GM12878 (cell line): ENCODE results near the gene SLC44A3. TPM values are rescaled to one million over a fixed set of nuclear protein-coding genes. Genes with fewer than 3 reads are reported as not detected.

ENCODE experiments used
- ATAC-seq: fragments of 200-7000 bp; cut with Tn5 transposase; 3 replicates; pipeline ENCODE4 v1.9.1; 2020; ENCODE audit warnings: mild to moderate bottlenecking, moderate library complexity
- BruUV-seq: library from RNA; stranded (reverse); fragments of 400-500 nt; replicated peaks from 2 replicates; lab custom pipeline; 2021; lab: Mats Ljungman, UMichigan
- CTCF ChIA-PET: fragments of 300-600 bp; sonication (Branson Sonifier 250); formaldehyde crosslinking; extraction: SDS; loops from one replicate; lab custom pipeline; 2021; ENCODE audit warnings: inconsistent platforms; lab: Yijun Ruan, JAX
- POLR2A ChIA-PET: fragments of 350-600 bp; formaldehyde crosslinking; extraction: SDS; loops from one replicate; lab custom pipeline; 2021; ENCODE audit warnings: inconsistent platforms; lab: Charles Lee
- RAD21 ChIA-PET: fragments of 300-600 bp; sonication (Branson Sonifier 250); formaldehyde crosslinking; loops from one replicate; lab custom pipeline; 2023; ENCODE audit warnings: antibody characterized with exemption; ENCODE audit not compliant: unreplicated experiment; lab: Charles Lee
- SMC1A ChIA-PET: fragments of 300-600 bp; sonication (Branson Sonifier 250); formaldehyde crosslinking; loops from one replicate; lab custom pipeline; 2023; ENCODE audit not compliant: unreplicated experiment, uncharacterized antibody; lab: Charles Lee
- DNase-seq: peaks from one replicate; pipeline ENCODE4 v3.0.0-alpha.2; 2011; ENCODE audit warnings: low read depth, low spot score
- FAIRE-seq: peaks from 3 replicates; lab custom pipeline; 2011; peaks lifted over from hg19 to GRCh38; lab: Jason Lieb, UNC
- H2AFZ ChIP-seq: 2 replicates; pipeline ENCODE4 v1.6.0; 2011; ENCODE audit warnings: low read depth, low read length, control low read depth; ENCODE audit not compliant: control insufficient read depth
- H3K27ac ChIP-seq: 2 replicates; pipeline ENCODE4 v1.5.1; 2011; ENCODE audit warnings: control low read depth; ENCODE audit not compliant: control insufficient read depth, insufficient read depth
- H3K27me3 ChIP-seq, 2 experiments: replicated peaks in 1 of 2; 2 replicates each; pipeline versions ENCODE4 v1.6.0 to v1.6.1; 2011; ENCODE audit warnings: low read length in 1 of 2; ENCODE audit not compliant: control insufficient read depth in 2 of 2, insufficient read depth in 2 of 2
- H3K36me3 ChIP-seq, 2 experiments: 2 replicates each; pipeline ENCODE4 v1.5.1; 2011; ENCODE audit warnings: low read length in 1 of 2; ENCODE audit not compliant: control insufficient read depth in 2 of 2, insufficient read depth in 2 of 2
- H3K4me1 ChIP-seq: 2 replicates; pipeline ENCODE4 v1.6.1; 2011; ENCODE audit warnings: mild to moderate bottlenecking, low read length, moderate library complexity, mixed read lengths; ENCODE audit not compliant: control insufficient read depth, insufficient read depth
- H3K4me2 ChIP-seq: 2 replicates; pipeline ENCODE4 v1.6.0; 2011; ENCODE audit warnings: control low read depth; ENCODE audit not compliant: control insufficient read depth, insufficient read depth
- H3K4me3 ChIP-seq: fragments of 200-600 bp; sonication (generic); 2 replicates; pipeline ENCODE4 v1.5.1; 2016
- H3K79me2 ChIP-seq: 2 replicates; pipeline ENCODE4 v1.6.0; 2011; ENCODE audit warnings: low read length; ENCODE audit not compliant: control insufficient read depth, insufficient read depth
- H3K9ac ChIP-seq: 2 replicates; pipeline ENCODE4 v1.8.0; 2011; ENCODE audit warnings: low read length, control low read depth, mixed read lengths; ENCODE audit not compliant: control insufficient read depth, insufficient read depth
- H3K9me3 ChIP-seq: replicated peaks from 3 replicates; pipeline ENCODE4 v1.5.1; 2011; ENCODE audit warnings: mild to moderate bottlenecking, low read length; ENCODE audit not compliant: control insufficient read depth, insufficient read depth
- H4K20me1 ChIP-seq: 2 replicates; pipeline ENCODE4 v1.6.0; 2011; ENCODE audit not compliant: control insufficient read depth, insufficient read depth
- ETV6 ChIP-seq, 2 experiments: fragments of 450-650 bp in 1 of 2; IDR thresholded peaks in 1 of 2; conservative IDR thresholded peaks in 1 of 2; 2 replicates each; pipeline ENCODE4 v1.6.1; 2014; ENCODE audit warnings: antibody characterized with exemption in 1 of 2, borderline replicate concordance in 1 of 2, low read depth in 1 of 2, mild to moderate bottlenecking in 1 of 2, moderate library complexity in 1 of 2
- GATAD2B ChIP-seq: fragments of 450-650 bp; conservative IDR thresholded peaks from 2 replicates; pipeline ENCODE4 v1.6.1; 2017; ENCODE audit warnings: low read depth, mild to moderate bottlenecking, moderate library complexity
- HCFC1 ChIP-seq: fragments of 150-350 bp; IDR thresholded peaks from 2 replicates; pipeline ENCODE4 v1.6.1; 2014; ENCODE audit warnings: low read length
- JUNB ChIP-seq: IDR thresholded peaks from 2 replicates; pipeline ENCODE4 v1.6.1; 2016; ENCODE audit warnings: antibody characterized with exemption, mild to moderate bottlenecking
- LARP7 ChIP-seq: fragments of 450-650 bp; IDR thresholded peaks from 2 replicates; pipeline ENCODE4 v1.6.1; 2017; ENCODE audit warnings: mild to moderate bottlenecking
- MEF2A ChIP-seq: IDR thresholded peaks from 2 replicates; pipeline ENCODE4 v1.6.1; 2011; ENCODE audit warnings: low read depth, mild to moderate bottlenecking, low read length, moderate library complexity; ENCODE audit not compliant: insufficient read depth
- NFIC ChIP-seq: IDR thresholded peaks from 2 replicates; pipeline ENCODE4 v1.6.1; 2012; ENCODE audit warnings: low read depth, mild to moderate bottlenecking, inconsistent platforms, low read length, moderate library complexity
- NR2F1 ChIP-seq: fragments of 450-650 bp; conservative IDR thresholded peaks from 2 replicates; pipeline ENCODE4 v1.6.1; 2017; ENCODE audit warnings: mild to moderate bottlenecking
- SIX5 ChIP-seq: IDR thresholded peaks from 2 replicates; pipeline ENCODE4 v1.6.1; 2011; ENCODE audit warnings: mild to moderate bottlenecking, low read depth, low read length, moderate library complexity; ENCODE audit not compliant: severe bottlenecking
- SMAD5 ChIP-seq: IDR thresholded peaks from 2 replicates; pipeline ENCODE4 v1.6.1; 2016; ENCODE audit warnings: antibody characterized with exemption, low read depth
- SMARCA5 ChIP-seq: fragments of 450-650 bp; IDR thresholded peaks from 2 replicates; pipeline ENCODE4 v1.6.1; 2017; ENCODE audit warnings: mild to moderate bottlenecking
- SPI1 ChIP-seq: IDR thresholded peaks from 2 replicates; pipeline ENCODE4 v1.6.1; 2011; ENCODE audit warnings: low read depth, mild to moderate bottlenecking, low read length, moderate library complexity, borderline replicate concordance; ENCODE audit not compliant: insufficient read depth
- STAT3 ChIP-seq: IDR thresholded peaks from 2 replicates; pipeline ENCODE4 v1.6.1; 2011; ENCODE audit warnings: low read depth, low read length, improper control_type of control experiment
- ZBED1 ChIP-seq: IDR thresholded peaks from 2 replicates; pipeline ENCODE4 v1.6.1; 2016; ENCODE audit warnings: borderline replicate concordance
- ZNF217 ChIP-seq: fragments of 450-650 bp; IDR thresholded peaks from 2 replicates; pipeline ENCODE4 v1.6.1; 2017; ENCODE audit warnings: antibody characterized with exemption, mild to moderate bottlenecking
- ZNF384 ChIP-seq: IDR thresholded peaks from 2 replicates; pipeline ENCODE4 v1.6.1; 2012; ENCODE audit warnings: low read depth, mild to moderate bottlenecking, low read length, improper control_type of control experiment, borderline replicate concordance
- WGBS: methylation state at CpG from one replicate; pipeline ENCODE4 v1.1.6; 2016; ENCODE audit warnings: low lambda C conversion rate; ENCODE audit not compliant: insufficient replicate concordance, insufficient coverage; ENCODE audit errors: missing lambda C conversion rate; 5-methylcytosine and 5-hydroxymethylcytosine counted together
- in situ Hi-C: fragments of 300-500 bp; cut with MboI; formaldehyde crosslinking; loops from 9 replicates; pipeline ENCODE4 v1.14.3; 2018; ENCODE audit warnings: mixed read lengths
- intact Hi-C: fragments of 100-400 bp; cut with micrococcal nuclease; formaldehyde crosslinking; loops from one replicate; pipeline ENCODE4 v1.14.2; 2022; ENCODE audit not compliant: unreplicated experiment
- polyA plus RNA-seq, 11 experiments: library from polyadenylated mRNA; depleted of rRNA in 4 of 11; unstranded in 6 of 11; stranded (reverse) in 5 of 11; fragments of >200 nt; fragmentation: Nextera tagmentation in 4 of 11; fragmentation: Illumina TruSeq in 1 of 11; extraction: Ambion mirVana in 4 of 11; extraction: Trizol in 1 of 11; gene quantifications; 1 replicate in 1 of 11; 2 replicates in 10 of 11; pipeline versions ENCODE4 v1.2.1 to v1.2.3, GENCODE V29; 2011 to 2016; ENCODE audit warnings: inconsistent platforms in 2 of 11, missing spikeins in 2 of 11, low read depth in 1 of 11
- total RNA-seq, 4 experiments: library from RNA; depleted of rRNA in 3 of 4; stranded (reverse); fragments of >200 nt in 3 of 4; fragmentation: Illumina TruSeq in 1 of 4; extraction: Trizol in 1 of 4; gene quantifications; 2 replicates each; pipeline versions ENCODE4 v1.2.1 to v1.2.3, GENCODE V29; 2013 to 2021
- TF ChIP-seq, protein P1 (sequence below): fragments of 450-650 bp; IDR thresholded peaks from 2 replicates; pipeline ENCODE4 v1.6.1; 2017; ENCODE audit warnings: borderline replicate concordance
- TF ChIP-seq, protein P2 (sequence below): fragments of 450-650 bp; IDR thresholded peaks from 2 replicates; pipeline ENCODE4 v1.6.1; 2018; ENCODE audit warnings: mild to moderate bottlenecking, low read depth, moderate library complexity; ENCODE audit not compliant: partially characterized antibody
- TF ChIP-seq, protein P3 (sequence below): fragments of 150-350 bp; IDR thresholded peaks from 2 replicates; pipeline ENCODE4 v1.6.1; 2014; ENCODE audit warnings: mild to moderate bottlenecking, low read depth, low read length
- TF ChIP-seq, protein P4 (sequence below): fragments of 450-650 bp; IDR thresholded peaks from 2 replicates; pipeline ENCODE4 v1.6.1; 2016; ENCODE audit warnings: mild to moderate bottlenecking

Gene SLC44A3
- total and polyA plus RNA-seq, 10 of the 15 experiments (the other 5 are each of a cell fraction or from before 2014, with no cell fraction given) = not detected

DNA sequence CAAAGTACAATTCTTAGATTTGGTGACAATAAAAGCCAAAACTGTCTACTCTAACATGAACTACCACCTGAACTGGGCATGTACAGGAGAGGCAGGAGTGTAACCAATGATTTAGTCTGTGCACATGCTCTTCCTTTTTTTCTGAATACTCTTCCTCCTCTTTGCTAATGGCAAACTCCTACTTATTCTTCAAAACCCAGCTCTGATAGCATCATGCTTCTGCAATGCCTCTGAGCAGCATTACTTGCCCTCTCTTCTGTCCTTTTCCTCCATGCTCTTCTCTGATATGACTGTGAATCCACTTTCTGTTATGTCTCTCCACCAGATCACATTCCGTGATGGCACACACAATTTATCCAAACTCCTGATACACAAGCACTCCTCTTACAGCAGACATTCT lies 75.4 kb downstream of the SLC44A3 start:
- no peak overlapping the region for H3K9ac ChIP-seq
- H2AFZ ChIP-seq = no peak overlapping the region
- H3K79me2 ChIP-seq = no peaks in the 10 kb centered on the region
- H3K27ac ChIP-seq = no peak overlapping the region
- FAIRE-seq (no peak), ATAC-seq (no peak), DNase-seq (no peak)
- no peak overlapping the region for H3K4me3 ChIP-seq
- no peaks in the 10 kb centered on the region for H3K9me3 ChIP-seq
- no TSS peak for BruUV-seq
- H3K4me2 ChIP-seq = no peak overlapping the region
- SMC1A ChIA-PET = no interaction called here
- WGBS = 0% methylated on average over 1 of the region's 1 CpG
- intact Hi-C loops = no loop called here
- H4K20me1 ChIP-seq = no peaks in the 10 kb centered on the region
- H3K36me3 ChIP-seq = no peaks in the 10 kb centered on the region
- POLR2A ChIA-PET = no interaction called here
- TF ChIP-seq SIX5 (no peak), JUNB (no peak), NFIC (no peak), GATAD2B (no peak), ZNF217 (no peak), ZNF384 (no peak), NR2F1 (no peak), ETV6 (conservative IDR thresholded peaks at IDR 0.05 in 1 of 2, IDR thresholded peaks at IDR 0.05 in 1 of 2; ENCODE audit: borderline replicate concordance in 1 of 2, low read depth in 1 of 2) (no peak), HCFC1 (no peak), SMAD5 (no peak), MEF2A (no peak), STAT3 (no peak), LARP7 (no peak), SPI1 (no peak), SMARCA5 (no peak), ZBED1 (no peak)
- TF ChIP-seq, protein P1, sequence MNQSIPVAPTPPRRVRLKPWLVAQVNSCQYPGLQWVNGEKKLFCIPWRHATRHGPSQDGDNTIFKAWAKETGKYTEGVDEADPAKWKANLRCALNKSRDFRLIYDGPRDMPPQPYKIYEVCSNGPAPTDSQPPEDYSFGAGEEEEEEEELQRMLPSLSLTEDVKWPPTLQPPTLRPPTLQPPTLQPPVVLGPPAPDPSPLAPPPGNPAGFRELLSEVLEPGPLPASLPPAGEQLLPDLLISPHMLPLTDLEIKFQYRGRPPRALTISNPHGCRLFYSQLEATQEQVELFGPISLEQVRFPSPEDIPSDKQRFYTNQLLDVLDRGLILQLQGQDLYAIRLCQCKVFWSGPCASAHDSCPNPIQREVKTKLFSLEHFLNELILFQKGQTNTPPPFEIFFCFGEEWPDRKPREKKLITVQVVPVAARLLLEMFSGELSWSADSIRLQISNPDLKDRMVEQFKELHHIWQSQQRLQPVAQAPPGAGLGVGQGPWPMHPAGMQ = no peak
- TF ChIP-seq, protein P2, sequence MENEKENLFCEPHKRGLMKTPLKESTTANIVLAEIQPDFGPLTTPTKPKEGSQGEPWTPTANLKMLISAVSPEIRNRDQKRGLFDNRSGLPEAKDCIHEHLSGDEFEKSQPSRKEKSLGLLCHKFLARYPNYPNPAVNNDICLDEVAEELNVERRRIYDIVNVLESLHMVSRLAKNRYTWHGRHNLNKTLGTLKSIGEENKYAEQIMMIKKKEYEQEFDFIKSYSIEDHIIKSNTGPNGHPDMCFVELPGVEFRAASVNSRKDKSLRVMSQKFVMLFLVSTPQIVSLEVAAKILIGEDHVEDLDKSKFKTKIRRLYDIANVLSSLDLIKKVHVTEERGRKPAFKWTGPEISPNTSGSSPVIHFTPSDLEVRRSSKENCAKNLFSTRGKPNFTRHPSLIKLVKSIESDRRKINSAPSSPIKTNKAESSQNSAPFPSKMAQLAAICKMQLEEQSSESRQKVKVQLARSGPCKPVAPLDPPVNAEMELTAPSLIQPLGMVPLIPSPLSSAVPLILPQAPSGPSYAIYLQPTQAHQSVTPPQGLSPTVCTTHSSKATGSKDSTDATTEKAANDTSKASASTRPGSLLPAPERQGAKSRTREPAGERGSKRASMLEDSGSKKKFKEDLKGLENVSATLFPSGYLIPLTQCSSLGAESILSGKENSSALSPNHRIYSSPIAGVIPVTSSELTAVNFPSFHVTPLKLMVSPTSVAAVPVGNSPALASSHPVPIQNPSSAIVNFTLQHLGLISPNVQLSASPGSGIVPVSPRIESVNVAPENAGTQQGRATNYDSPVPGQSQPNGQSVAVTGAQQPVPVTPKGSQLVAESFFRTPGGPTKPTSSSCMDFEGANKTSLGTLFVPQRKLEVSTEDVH = no peak
- TF ChIP-seq, protein P3, sequence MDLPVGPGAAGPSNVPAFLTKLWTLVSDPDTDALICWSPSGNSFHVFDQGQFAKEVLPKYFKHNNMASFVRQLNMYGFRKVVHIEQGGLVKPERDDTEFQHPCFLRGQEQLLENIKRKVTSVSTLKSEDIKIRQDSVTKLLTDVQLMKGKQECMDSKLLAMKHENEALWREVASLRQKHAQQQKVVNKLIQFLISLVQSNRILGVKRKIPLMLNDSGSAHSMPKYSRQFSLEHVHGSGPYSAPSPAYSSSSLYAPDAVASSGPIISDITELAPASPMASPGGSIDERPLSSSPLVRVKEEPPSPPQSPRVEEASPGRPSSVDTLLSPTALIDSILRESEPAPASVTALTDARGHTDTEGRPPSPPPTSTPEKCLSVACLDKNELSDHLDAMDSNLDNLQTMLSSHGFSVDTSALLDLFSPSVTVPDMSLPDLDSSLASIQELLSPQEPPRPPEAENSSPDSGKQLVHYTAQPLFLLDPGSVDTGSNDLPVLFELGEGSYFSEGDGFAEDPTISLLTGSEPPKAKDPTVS = no peak
- TF ChIP-seq, protein P4, sequence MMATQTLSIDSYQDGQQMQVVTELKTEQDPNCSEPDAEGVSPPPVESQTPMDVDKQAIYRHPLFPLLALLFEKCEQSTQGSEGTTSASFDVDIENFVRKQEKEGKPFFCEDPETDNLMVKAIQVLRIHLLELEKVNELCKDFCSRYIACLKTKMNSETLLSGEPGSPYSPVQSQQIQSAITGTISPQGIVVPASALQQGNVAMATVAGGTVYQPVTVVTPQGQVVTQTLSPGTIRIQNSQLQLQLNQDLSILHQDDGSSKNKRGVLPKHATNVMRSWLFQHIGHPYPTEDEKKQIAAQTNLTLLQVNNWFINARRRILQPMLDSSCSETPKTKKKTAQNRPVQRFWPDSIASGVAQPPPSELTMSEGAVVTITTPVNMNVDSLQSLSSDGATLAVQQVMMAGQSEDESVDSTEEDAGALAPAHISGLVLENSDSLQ = no peak
- H3K27me3 ChIP-seq = no peaks in the 10 kb centered on the region
- RAD21 ChIA-PET = interaction anchor here (0.6 kb wide), 1 partner anchor 41 kb away, joined by 3 read pairs; no protein-coding TSS in a partner anchor
- in situ Hi-C loops = no loop called here
- CTCF ChIA-PET = no interaction called here
- H3K4me1 ChIP-seq = no peaks in the 10 kb centered on the region
